ENCODE results near the gene TNFSF10.

DNA sequence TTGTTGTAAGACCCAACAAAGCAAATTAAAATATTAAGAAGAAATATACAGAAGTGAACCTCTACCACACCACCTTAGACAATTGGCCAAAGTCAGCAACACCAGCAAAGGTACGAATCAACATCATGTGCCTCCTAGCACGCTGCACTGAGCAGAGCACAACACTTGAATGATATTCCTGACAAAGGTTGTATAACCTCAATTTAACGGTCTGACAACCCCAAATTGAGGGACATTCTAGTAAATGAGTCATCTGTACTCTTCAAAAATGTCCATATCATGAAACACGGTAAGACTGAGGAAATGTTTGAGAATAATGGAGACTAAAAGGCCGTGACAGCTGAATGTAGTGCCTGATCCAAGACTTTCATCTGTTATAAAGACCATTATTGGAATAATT lies 41.3 kb upstream of the TNFSF10 start:
- TF ChIP-seq, protein P1, sequence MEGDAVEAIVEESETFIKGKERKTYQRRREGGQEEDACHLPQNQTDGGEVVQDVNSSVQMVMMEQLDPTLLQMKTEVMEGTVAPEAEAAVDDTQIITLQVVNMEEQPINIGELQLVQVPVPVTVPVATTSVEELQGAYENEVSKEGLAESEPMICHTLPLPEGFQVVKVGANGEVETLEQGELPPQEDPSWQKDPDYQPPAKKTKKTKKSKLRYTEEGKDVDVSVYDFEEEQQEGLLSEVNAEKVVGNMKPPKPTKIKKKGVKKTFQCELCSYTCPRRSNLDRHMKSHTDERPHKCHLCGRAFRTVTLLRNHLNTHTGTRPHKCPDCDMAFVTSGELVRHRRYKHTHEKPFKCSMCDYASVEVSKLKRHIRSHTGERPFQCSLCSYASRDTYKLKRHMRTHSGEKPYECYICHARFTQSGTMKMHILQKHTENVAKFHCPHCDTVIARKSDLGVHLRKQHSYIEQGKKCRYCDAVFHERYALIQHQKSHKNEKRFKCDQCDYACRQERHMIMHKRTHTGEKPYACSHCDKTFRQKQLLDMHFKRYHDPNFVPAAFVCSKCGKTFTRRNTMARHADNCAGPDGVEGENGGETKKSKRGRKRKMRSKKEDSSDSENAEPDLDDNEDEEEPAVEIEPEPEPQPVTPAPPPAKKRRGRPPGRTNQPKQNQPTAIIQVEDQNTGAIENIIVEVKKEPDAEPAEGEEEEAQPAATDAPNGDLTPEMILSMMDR (IDR thresholded peaks at IDR 0.05): no peak
- TF ChIP-seq EZH2 (IDR thresholded peaks at IDR 0.05; ENCODE audit: borderline replicate concordance, insufficient read depth, low read depth, low read length, poor library complexity, severe bottlenecking): no peak
